OCI-LY1 (cell line): ENCODE data around the gene C10orf120.

Experiments
- H2AFZ ChIP-seq: fragments of 200-600 bp; sonication (generic), shearing (Covaris generic); 2 replicates; pipeline ENCODE4 v1.6.0; 2014; ENCODE audit warnings: antibody characterized with exemption, mild to moderate bottlenecking, low read length
- H3F3A ChIP-seq: fragments of 200-600 bp; sonication (generic), shearing (Covaris generic); 2 replicates; pipeline ENCODE4 v1.6.0; 2014; ENCODE audit warnings: mild to moderate bottlenecking, antibody characterized with exemption, low read length, moderate library complexity; ENCODE audit not compliant: insufficient read depth
- H3K27ac ChIP-seq: fragments of 200-600 bp; sonication (generic); 2 replicates; pipeline ENCODE4 v1.5.1; 2014; ENCODE audit warnings: low read length, mixed run types, mild to moderate bottlenecking, low read depth; ENCODE audit not compliant: poor library complexity, severe bottlenecking
- H3K27me3 ChIP-seq: fragments of 200-600 bp; sonication (generic); 2 replicates; pipeline ENCODE4 v1.6.0; 2014; ENCODE audit warnings: antibody characterized with exemption, mild to moderate bottlenecking, low read length, moderate library complexity; ENCODE audit not compliant: insufficient read depth
- H3K36me3 ChIP-seq: fragments of 200-600 bp; sonication (generic); 2 replicates; pipeline ENCODE4 v1.6.1; 2014; ENCODE audit warnings: mild to moderate bottlenecking, antibody characterized with exemption, low read length, moderate library complexity, mixed read lengths; ENCODE audit not compliant: insufficient read depth
- H3K4me1 ChIP-seq: fragments of 200-600 bp; sonication (generic); 2 replicates; pipeline ENCODE4 v1.5.1; 2014; ENCODE audit warnings: mild to moderate bottlenecking, low read length, moderate library complexity; ENCODE audit not compliant: insufficient read depth, severe bottlenecking
- H3K4me2 ChIP-seq: fragments of 200-600 bp; sonication (generic), shearing (Covaris generic); 2 replicates; pipeline ENCODE4 v1.6.1; 2014; ENCODE audit warnings: low read length
- H3K4me3 ChIP-seq: fragments of 200-600 bp; sonication (generic); 2 replicates; pipeline ENCODE4 v1.5.1; 2014; ENCODE audit warnings: low read length, low read depth, mild to moderate bottlenecking, mixed read lengths; ENCODE audit not compliant: poor library complexity, severe bottlenecking
- H3K79me2 ChIP-seq: fragments of 200-600 bp; shearing (Covaris generic); 2 replicates; pipeline ENCODE4 v1.6.1; 2016; ENCODE audit warnings: mixed run types, low read length, mixed read lengths; ENCODE audit not compliant: insufficient read depth
- H3K9ac ChIP-seq: fragments of 200-600 bp; sonication (generic), shearing (Covaris generic); 2 replicates; pipeline ENCODE4 v1.6.1; 2014; ENCODE audit warnings: mild to moderate bottlenecking, low read length, mixed read lengths
- H3K9me2 ChIP-seq: fragments of 200-600 bp; sonication (generic), shearing (Covaris generic); 2 replicates; pipeline ENCODE4 v1.6.1; 2014; ENCODE audit warnings: low read depth, mild to moderate bottlenecking, low read length, mixed read lengths
- H3K9me3 ChIP-seq: fragments of 200-600 bp; shearing (Covaris generic); 2 replicates; pipeline ENCODE4 v1.6.1; 2014; ENCODE audit warnings: low read length, mixed read lengths
- H4K20me1 ChIP-seq: fragments of 200-600 bp; sonication (generic), shearing (Covaris generic); 2 replicates; pipeline ENCODE4 v1.6.0; 2016; ENCODE audit warnings: mild to moderate bottlenecking, low read length; ENCODE audit not compliant: insufficient read depth
- CTCF ChIP-seq: fragments of 200-600 bp; sonication (generic), shearing (Covaris generic); IDR thresholded peaks from 2 replicates; pipeline ENCODE4 v1.5.1; 2017; ENCODE audit warnings: mild to moderate bottlenecking, antibody characterized with exemption, low read length, moderate library complexity, mixed read lengths
- EZH2 ChIP-seq: fragments of 200-600 bp; sonication (generic), shearing (Covaris generic); IDR thresholded peaks from 2 replicates; pipeline ENCODE4 v1.8.0; 2017; ENCODE audit warnings: borderline replicate concordance, mixed run types, mild to moderate bottlenecking, antibody characterized with exemption, low read length, moderate library complexity, mixed read lengths

Gene C10orf120

GRCh38 chr10:122657729-122658128 lies 41.9 kb downstream of the C10orf120 start:
- H3F3A ChIP-seq = no peaks in the 10 kb centered on the region
- H3K27me3 ChIP-seq = no peaks in the 10 kb centered on the region
- no peak overlapping the region for H3K9ac ChIP-seq
- no peaks in the 10 kb centered on the region for H3K4me1 ChIP-seq
- H3K4me3 ChIP-seq = no peak overlapping the region
- no peak for TF ChIP-seq EZH2
- TF ChIP-seq CTCF = no peak
- no peaks in the 10 kb centered on the region for H3K36me3 ChIP-seq
- H3K27ac ChIP-seq = no peak overlapping the region
- no peak overlapping the region for H2AFZ ChIP-seq
- H3K4me2 ChIP-seq = no peak overlapping the region
- no peaks in the 10 kb centered on the region for H3K9me3 ChIP-seq
- H3K9me2 ChIP-seq = no peaks in the 10 kb centered on the region
- H4K20me1 ChIP-seq = no peaks in the 10 kb centered on the region
- no peaks in the 10 kb centered on the region for H3K79me2 ChIP-seq

GRCh38 chr10:122657255-122657654 lies 42.4 kb downstream of the C10orf120 start:
- no peaks in the 10 kb centered on the region for H3K4me1 ChIP-seq
- no peak overlapping the region for H2AFZ ChIP-seq
- no peaks in the 10 kb centered on the region for H3K79me2 ChIP-seq
- no peak overlapping the region for H3K4me3 ChIP-seq
- H3F3A ChIP-seq = no peaks in the 10 kb centered on the region
- no peak overlapping the region for H3K27ac ChIP-seq
- no peak overlapping the region for H3K4me2 ChIP-seq
- no peaks in the 10 kb centered on the region for H3K9me2 ChIP-seq
- H3K9ac ChIP-seq = no peak overlapping the region
- H3K36me3 ChIP-seq = no peaks in the 10 kb centered on the region
- no peak for TF ChIP-seq EZH2
- no peaks in the 10 kb centered on the region for H3K27me3 ChIP-seq
- no peaks in the 10 kb centered on the region for H4K20me1 ChIP-seq
- H3K9me3 ChIP-seq = no peaks in the 10 kb centered on the region

GRCh38 chr10:122656741-122657140 lies 42.9 kb downstream of the C10orf120 start:
- no peaks in the 10 kb centered on the region for H3K9me2 ChIP-seq
- no peaks in the 10 kb centered on the region for H3K27me3 ChIP-seq
- no peak overlapping the region for H3K4me2 ChIP-seq
- H3F3A ChIP-seq = no peaks in the 10 kb centered on the region
- TF ChIP-seq EZH2 = no peak
- TF ChIP-seq CTCF = no peak
- no peak overlapping the region for H3K9ac ChIP-seq
- H2AFZ ChIP-seq = no peak overlapping the region
- H3K4me1 ChIP-seq = no peaks in the 10 kb centered on the region
- no peaks in the 10 kb centered on the region for H3K36me3 ChIP-seq
- H3K79me2 ChIP-seq = no peaks in the 10 kb centered on the region
- no peaks in the 10 kb centered on the region for H4K20me1 ChIP-seq
- H3K9me3 ChIP-seq = no peaks in the 10 kb centered on the region
- H3K4me3 ChIP-seq = no peak overlapping the region
- no peak overlapping the region for H3K27ac ChIP-seq

- TF ChIP-seq CTCF = no peak
- no peak for TF ChIP-seq EZH2
- Histone ChIP-seq H3K27ac (no peak overlapping the region), H3K9me3 (no peaks in the 10 kb centered on the region), H3K4me2 (no peak overlapping the region), H4K20me1 (no peaks in the 10 kb centered on the region), H3K4me3 (no peak overlapping the region), H3K9me2 (no peaks in the 10 kb centered on the region), H3K27me3 (no peaks in the 10 kb centered on the region), H3K4me1 (no peaks in the 10 kb centered on the region), H3K79me2 (no peaks in the 10 kb centered on the region), H3K9ac (no peak overlapping the region), H2AFZ (no peak overlapping the region), H3F3A (no peaks in the 10 kb centered on the region), H3K36me3 (no peaks in the 10 kb centered on the region)
Measured at GRCh38 chr10:122656308-122656705, 43.3 kb downstream of the C10orf120 start.
